B cell (primary cell): ENCODE measurements around the gene GATAD2A. TPM values are rescaled to one million over a fixed set of nuclear protein-coding genes. Genes with fewer than 3 reads are reported as not detected.

ENCODE experiments used
- ATAC-seq: fragments of 200-7000 bp; cut with Tn5 transposase; one replicate; pipeline ENCODE4 v1.10.0; 2021; ENCODE audit warnings: low read depth, mild to moderate bottlenecking, moderate number of reproducible peaks, moderate library complexity
- CTCF ChIA-PET: fragments of 350-600 bp; sonication (Branson Sonifier 250); formaldehyde crosslinking; loops from one replicate; lab custom pipeline; 2021; ENCODE audit warnings: antibody characterized with exemption, inconsistent platforms; lab: Charles Lee
- POLR2A ChIA-PET: fragments of 350-600 bp; sonication (Branson Sonifier 250); formaldehyde crosslinking; loops from one replicate; lab custom pipeline; 2021; ENCODE audit warnings: antibody characterized with exemption; lab: Charles Lee
- DNase-seq: peaks from one replicate; pipeline ENCODE4 v3.0.0; 2013
- H2AFZ ChIP-seq: 2 replicates; pipeline ENCODE4 v1.6.1; 2012; ENCODE audit warnings: mild to moderate bottlenecking, low read depth, low read length; ENCODE audit not compliant: insufficient read depth, poor library complexity, severe bottlenecking
- H3K27ac ChIP-seq, 2 donors: 1 replicate in 1 of 2; 2 replicates in 1 of 2; pipeline ENCODE4 v1.5.1; 2012 to 2013; ENCODE audit warnings: low read length in 2 of 2, mild to moderate bottlenecking in 2 of 2, moderate library complexity in 1 of 2
- H3K27me3 ChIP-seq, 4 experiments: fragments of 200-600 bp in 1 of 4; sonication (generic) in 1 of 4; replicated peaks in 1 of 4; 1 replicate in 2 of 4; 2 replicates in 2 of 4; pipeline versions ENCODE4 v1.6.1 to v1.7.0; 2013 to 2016; ENCODE audit warnings: low read length in 3 of 4, mild to moderate bottlenecking in 2 of 4, mixed read lengths in 1 of 4, moderate library complexity in 1 of 4; ENCODE audit not compliant: insufficient read depth in 4 of 4, control insufficient read depth in 3 of 4; ENCODE audit errors: control extremely low read depth in 1 of 4
- H3K36me3 ChIP-seq, 2 experiments: replicated peaks in 1 of 2; 1 replicate in 1 of 2; 2 replicates in 1 of 2; pipeline versions ENCODE4 v1.6.1 to v1.7.1; 2013; ENCODE audit warnings: low read length in 1 of 2; ENCODE audit not compliant: insufficient read depth in 2 of 2, control insufficient read depth in 1 of 2; ENCODE audit errors: control extremely low read depth in 1 of 2, extremely low read depth in 1 of 2
- H3K4me1 ChIP-seq, 2 donors: fragments of 200-600 bp in 1 of 2; sonication (generic) in 1 of 2; 1 replicate in 1 of 2; 2 replicates in 1 of 2; pipeline versions ENCODE4 v1.5.1 to v1.6.1; 2013 to 2017; ENCODE audit warnings: low read length in 2 of 2; ENCODE audit not compliant: control insufficient read depth in 2 of 2, insufficient read depth in 2 of 2
- H3K4me2 ChIP-seq: replicated peaks from 2 replicates; pipeline ENCODE3; 2012; ENCODE audit warnings: mild to moderate bottlenecking, low read depth, low read length; ENCODE audit not compliant: poor library complexity, severe bottlenecking
- H3K4me3 ChIP-seq, 5 experiments: fragments of 200-600 bp in 1 of 5; sonication (generic) in 1 of 5; 1 replicate in 3 of 5; 2 replicates in 2 of 5; pipeline versions ENCODE4 v1.5.1 to v1.7.0; 2011 to 2016; ENCODE audit warnings: low read length in 4 of 5, mild to moderate bottlenecking in 4 of 5, low read depth in 2 of 5, control low read depth in 1 of 5, moderate library complexity in 1 of 5; ENCODE audit not compliant: insufficient read depth in 1 of 5; ENCODE audit errors: control extremely low read depth in 1 of 5, extremely low read depth in 1 of 5
- H3K79me2 ChIP-seq: fragments of 200-600 bp; sonication (generic); one replicate; pipeline ENCODE4 v1.6.0; 2016; ENCODE audit warnings: low read length; ENCODE audit not compliant: control insufficient read depth, insufficient read depth
- H3K9ac ChIP-seq: fragments of 200-600 bp; sonication (generic); 2 replicates; pipeline ENCODE4 v1.6.1; 2017; ENCODE audit warnings: mild to moderate bottlenecking, low read length, moderate library complexity
- H3K9me3 ChIP-seq, 3 donors: one replicate each; pipeline versions ENCODE4 v1.6.1 to v1.7.1; 2013; ENCODE audit warnings: low read length in 2 of 3; ENCODE audit not compliant: control insufficient read depth in 2 of 3, insufficient read depth in 1 of 3; ENCODE audit errors: control extremely low read depth in 1 of 3
- H4K20me1 ChIP-seq: 2 replicates; pipeline ENCODE4 v1.6.0; 2012; ENCODE audit warnings: mild to moderate bottlenecking, low read length; ENCODE audit not compliant: insufficient read depth, control insufficient read depth, poor library complexity, severe bottlenecking
- H3K27ac Mint-ChIP-seq: one replicate; pipeline ENCODE4 v1.8.0; 2021; ENCODE audit warnings: mixed read lengths
- H3K27me3 Mint-ChIP-seq: one replicate; pipeline ENCODE4 v1.8.0; 2021; ENCODE audit warnings: mixed read lengths
- H3K4me1 Mint-ChIP-seq: one replicate; pipeline ENCODE4 v1.8.0; 2021; ENCODE audit warnings: mixed read lengths
- H3K4me3 Mint-ChIP-seq: one replicate; pipeline ENCODE4 v1.8.0; 2021; ENCODE audit warnings: mixed read lengths
- H3K9me3 Mint-ChIP-seq: one replicate; pipeline ENCODE4 v1.8.0; 2022; ENCODE audit warnings: mixed read lengths; ENCODE audit not compliant: insufficient read depth
- EZH2 ChIP-seq: IDR thresholded peaks from 2 replicates; pipeline ENCODE4 v1.6.1; 2012; ENCODE audit warnings: borderline replicate concordance, low read depth, mild to moderate bottlenecking, moderate library complexity, low read length; ENCODE audit not compliant: insufficient read depth, poor library complexity, severe bottlenecking
- WGBS: methylation state at CpG from one replicate; pipeline ENCODE4 v1.1.5; 2013; ENCODE audit warnings: missing lambda C conversion rate; ENCODE audit not compliant: insufficient coverage; 5-methylcytosine and 5-hydroxymethylcytosine counted together
- intact Hi-C: fragments of 100-400 bp; cut with micrococcal nuclease; formaldehyde crosslinking; loops from one replicate; pipeline ENCODE4 v1.10.0; 2022
- polyA plus RNA-seq: library from polyadenylated mRNA; depleted of rRNA; stranded (reverse); fragments of >200 nt; gene quantifications from 2 replicates; pipeline ENCODE4 v1.2.3, GENCODE V29; 2012
- total RNA-seq, 2 donors: library from RNA; stranded (reverse); fragments of 120-200 nt in 1 of 2; gene quantifications; 1 replicate in 1 of 2; 2 replicates in 1 of 2; pipeline versions ENCODE4 v1.2.3 to v1.2.4, GENCODE V29; 2013 to 2022
- TF ChIP-seq, protein P1 (sequence below): fragments of 200-600 bp; IDR thresholded peaks from one replicate; pipeline ENCODE4 v1.8.0; 2022; ENCODE audit warnings: antibody characterized with exemption, mild to moderate bottlenecking

Gene GATAD2A
- total and polyA plus RNA-seq, 2 donors (not counting 1 experiment from before 2014, with no cell fraction given), result 28.8 to 76.3 TPM

DNA sequence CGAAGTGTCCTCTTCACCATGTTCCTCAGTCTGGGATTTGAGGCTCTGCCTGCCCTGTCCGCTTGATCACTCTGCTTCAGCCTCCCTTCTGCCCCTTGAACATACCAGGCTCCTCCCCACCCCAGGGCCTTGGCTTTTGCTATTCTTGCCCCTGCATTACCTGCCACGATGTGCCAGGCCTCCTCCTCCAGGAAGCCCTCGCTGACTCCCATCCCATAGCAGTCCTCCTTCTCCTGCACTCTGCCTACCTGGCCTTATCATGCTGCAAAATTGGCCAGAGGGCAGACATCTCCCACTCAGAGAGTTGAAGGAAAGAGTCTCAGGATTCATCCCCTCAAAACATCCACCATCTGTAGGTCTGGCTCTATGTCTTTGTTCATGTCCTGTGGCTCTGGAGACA lies 125.4 kb downstream of the GATAD2A start:
- Histone ChIP-seq H3K9ac (no peak overlapping the region), H3K4me1 (peaks cover 11 to 22% of the 10 kb centered on the region in 2 donors), H3K36me3 (peaks cover 0 to 22% of the 10 kb centered on the region in 2 experiments), H3K27ac (no peak overlapping the region), H3K27me3 (no peaks in the 10 kb centered on the region), H2AFZ (no peak overlapping the region), H4K20me1 (peaks cover 15% of the 10 kb centered on the region), H3K79me2 (peaks cover 11% of the 10 kb centered on the region), H3K4me2 (no peak overlapping the region), H3K4me3 (no peak overlapping the region), H3K9me3 (peaks cover 0 to 3% (median 0%) of the 10 kb centered on the region in 3 donors)
- Mint-ChIP-seq H3K27ac (peak overlapping the region; percentile 26), H3K4me1 (peaks cover 11% of the 10 kb centered on the region), H3K27me3 (no peaks in the 10 kb centered on the region), H3K9me3 (no peaks in the 10 kb centered on the region), H3K4me3 (no peak overlapping the region)
- ATAC-seq, result no peak
- WGBS, result 90% methylated on average over 4 of the region's 4 CpGs
- CTCF ChIA-PET, result interaction anchor here (0.6 to 7.5 kb wide), 10 partner anchors 8 to 428 kb away, joined by 3 to 88 read pairs (median 5); partner anchors contain the start of genes ATP13A1 and GMIP
- POLR2A ChIA-PET, result interaction anchor here (0.6 kb wide), 1 partner anchor 14 kb away, joined by 5 read pairs; no protein-coding TSS in a partner anchor
- TF ChIP-seq EZH2, result no peak
- TF ChIP-seq, protein P1, sequence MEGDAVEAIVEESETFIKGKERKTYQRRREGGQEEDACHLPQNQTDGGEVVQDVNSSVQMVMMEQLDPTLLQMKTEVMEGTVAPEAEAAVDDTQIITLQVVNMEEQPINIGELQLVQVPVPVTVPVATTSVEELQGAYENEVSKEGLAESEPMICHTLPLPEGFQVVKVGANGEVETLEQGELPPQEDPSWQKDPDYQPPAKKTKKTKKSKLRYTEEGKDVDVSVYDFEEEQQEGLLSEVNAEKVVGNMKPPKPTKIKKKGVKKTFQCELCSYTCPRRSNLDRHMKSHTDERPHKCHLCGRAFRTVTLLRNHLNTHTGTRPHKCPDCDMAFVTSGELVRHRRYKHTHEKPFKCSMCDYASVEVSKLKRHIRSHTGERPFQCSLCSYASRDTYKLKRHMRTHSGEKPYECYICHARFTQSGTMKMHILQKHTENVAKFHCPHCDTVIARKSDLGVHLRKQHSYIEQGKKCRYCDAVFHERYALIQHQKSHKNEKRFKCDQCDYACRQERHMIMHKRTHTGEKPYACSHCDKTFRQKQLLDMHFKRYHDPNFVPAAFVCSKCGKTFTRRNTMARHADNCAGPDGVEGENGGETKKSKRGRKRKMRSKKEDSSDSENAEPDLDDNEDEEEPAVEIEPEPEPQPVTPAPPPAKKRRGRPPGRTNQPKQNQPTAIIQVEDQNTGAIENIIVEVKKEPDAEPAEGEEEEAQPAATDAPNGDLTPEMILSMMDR, result no peak
- no peak for DNase-seq
- intact Hi-C loops, result no loop called here
